Raji (cell line): ENCODE results near the gene CDK11B.

Experiments
- POLR2A ChIP-seq: IDR thresholded peaks from 2 replicates; pipeline ENCODE4 v1.6.1; 2011; ENCODE audit warnings: low read depth, low read length, control low read depth; ENCODE audit not compliant: insufficient read depth

The CDK11B gene

DNA sequence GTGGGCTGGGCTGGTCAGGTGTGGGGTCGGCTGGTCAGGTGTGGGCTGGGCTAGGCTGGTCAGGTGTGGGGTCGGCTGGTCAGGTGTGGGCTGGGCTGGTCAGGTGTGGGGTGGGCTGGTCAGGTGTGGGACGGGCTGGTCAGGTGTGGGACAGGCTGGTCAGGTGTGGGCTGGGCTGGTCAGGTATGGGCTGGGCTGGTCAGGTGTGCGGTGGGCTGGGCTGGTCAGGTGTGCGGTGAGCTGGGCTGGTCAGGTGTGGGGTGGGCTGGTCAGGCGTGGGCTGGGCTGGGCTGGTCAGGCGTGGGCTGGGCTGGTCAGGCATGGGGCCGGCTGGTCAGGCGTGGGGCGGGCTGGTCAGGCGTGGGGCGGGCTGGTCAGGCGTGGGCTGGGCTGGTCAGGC, 52.6 kb downstream of the CDK11B start:
- no peak for TF ChIP-seq POLR2A

GRCh38 chr1:1605724-1606123, 53.1 kb downstream of the CDK11B start:
- no peak for TF ChIP-seq POLR2A

GRCh38 chr1:1605034-1605591, 53.7 kb downstream of the CDK11B start:
- TF ChIP-seq POLR2A: no peak

DNA sequence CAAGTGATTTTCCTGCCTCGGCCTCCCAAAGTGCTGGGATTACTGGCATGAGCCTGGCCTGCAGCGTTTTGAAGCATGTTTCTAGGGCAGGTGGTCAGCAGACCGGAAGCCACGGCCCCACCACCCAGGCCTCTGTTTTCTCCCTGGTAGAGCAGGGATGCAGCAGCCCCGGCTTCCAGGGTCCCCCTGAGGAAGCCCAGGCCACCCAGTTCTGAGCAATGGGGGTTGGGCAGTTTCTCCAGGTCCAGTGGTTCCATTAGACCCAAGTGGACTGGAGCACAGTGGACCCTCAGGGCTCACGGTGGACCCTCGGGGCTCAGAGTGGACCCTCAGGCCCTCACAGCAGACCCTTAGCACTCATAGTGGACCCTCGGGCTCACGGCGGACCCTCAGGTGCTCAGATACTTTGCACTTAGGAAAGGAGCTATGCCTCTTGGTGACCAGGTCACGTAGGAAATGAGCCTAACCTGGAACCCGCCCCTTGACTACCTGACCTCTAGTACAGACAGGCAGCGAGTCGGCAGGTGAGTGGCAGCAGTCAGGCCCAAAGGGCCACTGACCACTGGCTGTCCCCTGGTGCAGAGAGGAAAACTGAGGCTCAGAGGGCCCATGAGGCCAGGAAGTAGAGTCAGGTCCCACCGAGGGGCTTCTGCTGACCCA, 54.3 kb downstream of the CDK11B start:
- no peak for TF ChIP-seq POLR2A

DNA sequence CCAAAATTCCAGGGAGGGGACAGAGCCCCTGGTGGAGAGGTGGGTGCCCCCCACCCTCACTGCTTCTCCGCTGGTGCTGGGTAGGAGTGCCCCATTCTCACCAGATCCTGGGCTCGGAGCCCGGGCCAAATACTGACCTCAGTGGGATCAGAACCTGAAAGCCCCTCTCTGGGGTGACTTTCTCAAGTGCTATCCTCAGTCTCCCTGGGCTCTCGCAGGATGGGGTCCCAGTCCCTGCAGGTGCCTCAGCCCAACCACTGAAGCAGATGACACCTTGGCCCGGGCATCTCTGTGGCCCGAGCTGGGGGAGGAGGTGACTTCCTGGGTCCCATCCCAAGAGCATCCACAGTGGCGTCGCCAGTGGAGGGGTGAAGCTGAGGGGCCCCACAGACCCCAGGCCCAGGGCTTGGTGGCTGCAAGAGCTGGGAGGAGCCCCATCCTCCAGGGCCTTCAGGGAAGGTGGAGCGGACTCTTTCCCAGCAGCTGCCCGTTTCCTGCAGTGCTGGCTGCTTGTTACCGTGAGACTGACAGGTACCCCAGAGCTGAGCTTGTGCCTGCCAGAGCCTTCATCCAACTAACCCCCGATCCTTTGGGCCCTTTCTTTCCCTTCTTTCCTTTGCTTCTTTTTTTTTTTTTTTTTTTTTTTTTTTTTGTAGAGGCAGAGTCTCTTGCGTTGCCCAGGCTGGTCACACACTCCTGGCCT, 55.0 kb downstream of the CDK11B start:
- no peak for TF ChIP-seq POLR2A

DNA sequence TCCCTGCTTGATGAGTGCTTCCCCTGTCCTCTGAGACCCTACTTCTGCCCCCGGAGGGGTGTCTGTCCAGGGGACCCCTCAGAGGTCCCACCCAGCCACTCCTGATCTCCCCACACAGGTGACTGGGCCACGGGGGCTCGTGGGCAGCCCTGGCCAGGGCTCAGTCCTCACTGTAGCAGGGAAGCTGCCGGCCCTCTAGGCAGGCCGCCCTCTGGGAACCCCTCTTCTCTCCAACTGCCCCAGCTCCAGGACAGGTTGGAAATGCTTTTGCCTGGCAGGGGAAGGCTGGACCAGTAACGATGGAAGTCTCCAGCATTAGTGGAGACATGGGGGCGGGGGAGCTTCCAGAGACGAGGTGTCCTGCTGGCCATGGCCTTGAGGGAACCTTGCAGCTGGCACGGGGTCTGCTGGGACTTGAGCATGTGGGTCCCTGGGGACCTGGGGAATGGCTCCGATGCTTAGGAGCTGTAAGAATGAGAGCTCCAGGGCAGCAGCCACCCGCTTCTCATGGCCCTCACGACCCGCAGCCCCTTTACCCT, 55.8 kb downstream of the CDK11B start:
- TF ChIP-seq POLR2A: no peak

GRCh38 chr1:1602304-1602967, 56.4 kb downstream of the CDK11B start:
- TF ChIP-seq POLR2A: no peak

DNA sequence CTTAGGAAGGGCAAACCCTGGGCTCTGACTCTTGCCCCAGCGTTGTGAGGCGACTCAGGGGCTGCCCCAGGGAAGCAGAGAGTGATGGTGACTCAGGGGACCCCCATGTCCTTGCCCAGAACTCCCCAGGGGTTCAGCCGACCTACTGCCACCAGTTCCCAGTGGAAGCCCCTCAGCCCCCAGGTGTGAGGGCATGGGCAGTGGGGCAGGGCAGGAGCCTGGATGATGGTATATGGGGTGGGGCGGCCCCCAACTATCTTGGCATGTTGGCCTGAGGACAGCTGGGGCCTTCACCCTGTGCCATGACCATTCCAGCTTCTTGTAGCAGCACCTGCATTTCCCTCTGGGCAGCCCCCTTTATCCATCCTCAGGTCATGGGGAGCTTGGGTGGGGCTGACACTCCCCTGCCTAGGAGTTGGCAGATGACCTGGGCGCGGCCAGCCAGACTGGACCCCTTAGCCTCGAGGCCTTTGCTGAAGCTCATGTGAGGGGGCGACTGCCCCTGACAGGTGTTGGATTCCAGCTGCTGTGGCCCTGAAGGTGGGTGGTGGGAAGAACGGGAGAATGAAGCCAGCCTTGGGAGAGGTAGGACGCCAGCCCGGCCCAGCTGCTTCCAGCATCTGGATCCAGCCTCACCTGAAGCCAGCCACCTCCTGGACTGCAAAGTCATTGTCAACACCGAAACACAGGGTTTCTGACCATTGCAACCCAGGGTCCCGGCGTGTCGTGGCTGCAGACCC, 57.1 kb downstream of the CDK11B start:
- TF ChIP-seq POLR2A: no peak

DNA sequence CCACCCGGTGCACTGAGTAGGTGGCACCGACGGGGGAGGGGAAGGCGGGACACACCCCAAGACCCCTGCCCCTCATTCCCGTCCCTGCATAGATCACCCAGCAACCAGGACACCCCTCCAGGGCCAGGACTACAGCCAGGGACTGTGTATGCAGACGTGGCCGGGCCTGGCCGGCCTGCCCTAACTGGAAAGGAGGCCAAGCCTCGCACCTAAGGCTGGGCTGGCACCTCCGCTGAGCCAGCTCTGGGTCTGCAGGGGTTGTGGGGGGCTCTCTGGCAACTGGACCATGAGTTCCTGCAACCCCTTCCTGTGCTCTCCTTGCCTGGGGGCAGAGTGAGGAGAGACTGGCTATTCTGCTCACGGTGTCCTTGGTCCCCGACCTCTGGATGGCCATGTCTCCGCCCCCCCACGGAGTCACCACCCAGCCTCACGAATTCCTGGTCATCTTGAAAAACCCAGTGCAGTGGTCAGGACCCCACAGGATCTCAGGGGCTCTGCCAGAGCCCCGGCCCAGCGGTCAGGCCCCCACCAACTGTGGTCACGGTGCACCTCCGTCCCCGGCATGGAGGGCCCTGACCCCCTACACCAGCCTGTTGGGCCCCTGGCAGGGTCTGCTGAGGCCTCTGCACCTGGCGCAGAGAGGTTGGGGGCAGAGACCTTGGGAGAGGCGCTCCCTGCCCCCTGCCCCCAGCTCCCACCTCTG, 57.8 kb downstream of the CDK11B start:
- TF ChIP-seq POLR2A: no peak

GRCh38 chr1:1599935-1600860, 58.6 kb downstream of the CDK11B start, which contains the start of gene FNDC10:
Gene FNDC10 (minus strand): TSS chr1:1600135. CDS start chr1:1600015, 120 bp downstream.
- no peak for TF ChIP-seq POLR2A

DNA sequence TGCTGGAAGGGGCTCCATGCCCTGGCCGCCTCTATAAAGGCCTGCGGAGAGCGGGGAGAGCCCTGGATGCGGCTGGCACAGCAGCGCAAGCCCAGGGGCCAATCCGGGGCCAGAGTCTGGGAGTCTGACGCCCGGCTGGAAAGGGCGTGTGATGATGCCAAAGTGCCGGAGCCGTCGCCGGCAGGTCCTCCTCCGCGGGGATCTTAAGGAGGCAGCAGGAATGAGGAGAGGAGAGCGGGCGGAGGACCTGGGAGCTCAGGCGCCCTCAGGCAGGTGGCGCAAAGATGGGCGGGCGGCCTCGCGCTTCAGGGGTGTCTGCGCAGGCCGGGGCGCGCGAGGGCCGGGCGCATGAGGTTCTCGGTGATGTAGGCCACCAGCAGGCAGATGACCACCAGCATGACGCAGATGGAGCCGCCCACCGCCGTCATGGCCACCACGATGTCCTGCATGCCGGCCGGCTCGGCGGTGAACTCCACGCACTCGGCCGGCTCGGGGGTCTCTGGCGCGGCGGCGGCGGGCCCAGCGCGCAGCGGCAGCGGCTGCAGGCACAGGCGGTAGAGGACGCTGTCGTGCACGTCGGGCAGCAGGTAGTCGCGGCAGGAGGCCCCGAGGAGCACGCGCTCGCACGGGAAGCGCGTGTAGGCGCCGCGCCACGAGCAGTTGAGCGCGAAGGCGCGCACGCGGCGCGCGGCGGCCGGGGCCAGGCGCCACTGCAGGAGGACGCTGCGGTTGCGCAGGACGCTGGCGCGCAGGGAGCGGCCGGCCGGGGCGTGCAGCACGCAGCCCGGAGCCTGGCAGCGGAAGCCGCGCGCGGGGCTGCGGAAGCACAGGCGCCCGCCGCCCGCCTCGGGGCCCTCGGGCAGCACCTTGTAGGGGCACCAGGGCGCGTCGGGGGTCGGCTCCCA, 59.5 kb downstream of the CDK11B start:
- no peak for TF ChIP-seq POLR2A

- TF ChIP-seq POLR2A: no peak
These were observed 60.1 kb downstream of the CDK11B start for GRCh38 chr1:1598720-1599029.
